Endometrium (tissue), 2 donors: ENCODE measurements around the gene SUGCT.

Experiments used
- FAIRE-seq: peaks from 2 replicates; lab custom pipeline; 2012; peaks lifted over from hg19 to GRCh38; lab: Jason Lieb, UNC
- donor health status: control.
- donor health status: control.

The SUGCT gene

DNA sequence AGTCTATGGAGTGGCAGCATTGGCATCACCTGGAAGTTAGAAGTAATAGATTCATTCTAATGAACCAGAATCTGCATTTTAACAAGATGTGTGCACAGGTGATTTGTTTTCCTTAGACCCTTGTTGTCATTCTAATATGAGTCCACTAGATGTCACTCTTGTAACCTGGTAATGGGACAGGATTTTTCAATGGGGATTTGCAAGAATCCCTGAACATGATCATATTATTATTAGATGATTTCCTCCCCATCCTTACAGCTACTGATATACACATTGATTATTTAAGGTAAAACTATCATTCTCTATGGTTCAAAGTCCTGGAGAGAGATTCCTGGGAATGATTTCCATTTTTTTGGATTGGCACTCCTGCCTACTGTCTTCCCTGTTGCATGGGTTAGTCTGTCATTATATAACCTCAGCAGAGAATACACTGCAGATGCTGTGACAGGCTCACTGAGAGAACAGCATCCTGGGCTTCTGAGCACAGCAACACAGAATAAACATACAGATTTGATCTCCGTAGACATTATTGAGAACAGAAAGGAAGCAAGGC is 194.9 kb downstream of the SUGCT start:
- FAIRE-seq = peak; percentile 88

DNA sequence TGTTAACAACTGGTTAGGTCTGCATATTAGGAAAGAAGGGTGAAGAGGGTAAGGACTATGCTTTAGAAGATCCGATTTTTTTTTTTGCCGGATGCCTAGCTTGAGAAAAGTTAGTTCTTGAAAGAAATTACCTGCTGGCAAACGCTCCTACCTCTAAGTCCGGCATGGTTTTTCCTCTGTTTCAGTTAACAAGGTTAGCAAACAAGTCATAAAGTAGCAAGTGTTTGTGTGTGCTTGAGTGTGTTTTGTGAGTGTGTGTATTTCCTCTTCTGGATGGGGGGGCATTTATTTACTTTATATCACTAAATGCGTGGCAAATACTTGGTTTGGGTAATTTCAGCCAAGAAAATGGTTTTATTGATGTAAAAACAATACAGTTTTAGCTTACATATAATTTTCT is 195.6 kb downstream of the SUGCT start:
- no peak for FAIRE-seq

DNA sequence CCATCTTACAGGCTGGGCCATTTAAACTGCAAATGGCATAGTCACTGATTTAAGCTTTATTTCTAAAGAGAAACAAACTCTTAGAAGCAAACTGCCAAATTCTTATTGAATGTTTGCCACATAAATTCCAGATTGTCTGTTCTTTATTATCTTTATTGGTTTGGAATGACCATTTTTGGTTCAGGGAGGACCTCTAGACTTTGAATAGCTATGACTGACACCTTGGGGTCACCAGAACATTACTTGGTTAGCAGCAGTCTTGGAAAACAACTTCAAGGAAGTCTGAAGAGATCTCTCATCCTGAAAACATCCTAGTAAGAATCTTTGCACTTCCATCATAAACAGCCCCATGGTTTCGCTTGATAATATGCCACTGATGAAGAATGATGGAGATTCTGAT is 197.1 kb downstream of the SUGCT start:
- no peak for FAIRE-seq

DNA sequence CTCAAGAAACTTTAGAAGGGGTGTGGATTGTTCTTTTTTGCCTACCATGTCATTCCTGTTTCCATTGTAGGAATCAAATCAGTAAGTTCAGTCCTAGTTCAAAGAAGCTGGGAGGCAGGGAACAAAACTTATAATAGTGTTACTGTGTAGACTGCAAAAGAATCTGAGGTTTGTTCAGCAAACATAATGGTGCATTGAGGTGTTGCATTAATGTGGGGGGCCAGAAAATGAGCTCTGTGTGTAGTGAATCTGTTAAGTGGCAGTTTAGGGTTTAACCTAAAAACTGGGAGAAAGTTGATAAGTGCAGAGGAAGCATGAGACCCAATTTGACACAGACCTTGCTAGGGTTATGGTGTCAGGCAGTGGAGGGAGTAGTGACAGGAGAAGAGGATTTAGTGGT is 197.7 kb downstream of the SUGCT start:
- no peak for FAIRE-seq

DNA sequence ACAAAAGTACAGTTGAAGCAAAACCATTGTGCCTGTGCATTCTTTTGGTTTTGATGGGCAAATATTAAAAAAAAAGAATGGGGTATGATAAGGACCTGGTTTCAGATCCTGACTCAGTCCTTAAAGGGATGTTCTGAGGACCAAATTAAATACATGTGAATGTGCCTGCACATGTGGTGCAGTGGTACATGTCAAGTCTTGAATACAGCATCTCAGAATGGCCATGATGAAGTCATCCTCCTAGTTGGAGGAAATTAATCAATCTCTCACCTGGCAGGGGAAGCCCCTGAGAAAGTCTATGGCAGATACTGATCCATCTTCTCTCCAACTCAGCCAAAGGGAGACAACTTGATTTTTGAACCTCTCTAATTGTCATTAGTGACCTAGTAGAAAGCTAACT is 207.0 kb downstream of the SUGCT start:
- no peak for FAIRE-seq

DNA sequence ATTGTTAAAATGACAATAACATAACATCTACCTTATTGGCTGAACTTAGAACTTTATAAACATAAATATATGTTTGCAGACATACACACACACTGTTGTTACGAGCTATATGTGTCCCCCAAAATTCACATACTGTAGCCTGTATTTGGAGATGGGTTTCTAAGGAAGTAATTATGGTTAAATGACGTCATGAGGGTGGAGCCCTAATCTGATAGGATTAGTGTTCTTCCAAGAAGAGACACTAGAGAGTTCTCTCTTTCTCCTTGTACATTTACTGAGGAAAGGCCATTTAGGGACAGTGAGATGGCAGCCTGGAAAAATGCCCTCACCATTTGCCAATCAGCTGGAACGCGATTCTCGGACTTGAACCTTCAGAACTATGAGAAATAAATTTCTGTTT is 211.7 kb downstream of the SUGCT start:
- no peak for FAIRE-seq

DNA sequence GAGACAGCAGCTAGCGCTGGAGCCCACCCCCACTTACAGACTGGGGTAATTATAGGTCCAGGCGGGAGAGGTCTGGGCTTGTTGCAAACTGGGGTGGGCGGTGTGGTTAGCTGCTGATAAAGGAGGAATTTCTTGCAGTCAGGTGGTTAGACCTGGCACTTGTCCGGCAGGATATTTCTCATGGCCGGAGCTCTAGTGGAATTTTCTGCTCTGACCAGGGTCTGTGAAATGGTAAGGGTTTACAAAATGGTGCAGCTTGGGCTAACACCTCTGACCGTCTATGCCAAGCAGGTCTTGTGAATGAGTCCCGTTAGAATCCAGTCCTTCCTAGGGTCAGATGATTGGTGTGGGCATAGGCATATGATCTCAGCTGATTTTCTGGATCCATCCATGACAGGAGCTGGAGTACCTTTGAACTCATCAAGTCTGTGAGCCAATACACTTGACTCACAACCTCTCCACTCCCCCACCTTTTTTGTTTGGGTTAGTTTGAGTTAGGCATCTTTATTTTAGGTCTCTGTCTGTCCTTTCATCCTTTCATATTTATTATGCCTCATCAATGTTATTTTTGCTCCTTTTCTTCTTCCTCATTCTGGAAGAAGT is 213.4 kb downstream of the SUGCT start:
- no peak for FAIRE-seq

DNA sequence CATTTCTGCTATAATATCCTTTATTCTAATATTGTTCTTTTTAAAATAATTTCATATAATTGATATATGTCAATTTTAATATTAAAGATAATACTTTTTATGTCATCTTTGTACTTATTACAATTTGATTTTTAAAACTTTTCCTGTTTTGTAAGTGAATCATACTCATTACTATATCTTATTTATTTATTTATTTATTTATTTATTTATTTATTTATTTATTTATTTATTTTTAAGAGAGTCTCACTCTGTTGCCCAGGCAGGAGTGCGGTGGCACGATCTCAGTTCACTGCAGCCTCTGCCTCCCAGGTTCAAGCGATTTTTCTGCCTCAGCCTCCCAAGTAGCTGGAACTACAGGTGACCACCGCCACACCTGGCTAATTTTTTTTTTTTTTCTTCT is 215.3 kb downstream of the SUGCT start:
- no peak for FAIRE-seq

DNA sequence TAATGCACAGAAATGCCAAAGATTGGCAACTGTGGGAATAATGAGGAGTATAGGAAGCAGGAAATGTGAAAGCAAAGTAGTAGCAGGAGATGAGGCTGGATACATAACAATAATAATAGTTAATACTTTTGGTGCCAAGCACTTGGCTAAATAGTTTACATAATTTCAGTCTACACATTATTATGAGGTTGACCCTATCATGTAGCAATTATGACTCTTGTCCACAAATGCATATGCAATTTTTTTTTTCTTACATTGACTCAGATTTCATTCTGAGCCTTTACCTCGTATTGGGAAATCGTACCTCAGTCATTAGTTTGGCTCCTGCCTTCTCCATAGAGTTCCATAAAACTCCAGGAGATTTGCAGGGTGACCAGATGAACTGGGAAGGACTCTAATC is 219.9 kb downstream of the SUGCT start:
- FAIRE-seq = no peak

DNA sequence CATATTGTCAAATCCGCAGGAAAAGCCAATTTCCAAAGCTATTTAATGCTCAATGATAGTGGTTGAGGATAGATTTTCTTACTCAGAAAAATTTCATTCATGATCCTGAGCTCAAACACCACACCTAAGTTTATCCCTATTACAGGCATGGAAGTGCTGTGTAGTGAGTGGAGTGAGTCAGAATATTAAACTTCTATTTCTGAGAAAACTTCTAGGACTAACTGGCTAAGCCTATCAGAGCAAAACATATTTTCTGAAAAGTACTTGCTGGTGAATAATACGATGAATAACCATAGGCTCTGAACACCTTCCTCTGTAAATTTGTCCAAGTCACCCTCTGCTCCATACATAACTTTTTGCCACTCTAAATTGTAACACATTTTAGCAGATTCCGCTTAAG is 221.5 kb downstream of the SUGCT start:
- no peak for FAIRE-seq

DNA sequence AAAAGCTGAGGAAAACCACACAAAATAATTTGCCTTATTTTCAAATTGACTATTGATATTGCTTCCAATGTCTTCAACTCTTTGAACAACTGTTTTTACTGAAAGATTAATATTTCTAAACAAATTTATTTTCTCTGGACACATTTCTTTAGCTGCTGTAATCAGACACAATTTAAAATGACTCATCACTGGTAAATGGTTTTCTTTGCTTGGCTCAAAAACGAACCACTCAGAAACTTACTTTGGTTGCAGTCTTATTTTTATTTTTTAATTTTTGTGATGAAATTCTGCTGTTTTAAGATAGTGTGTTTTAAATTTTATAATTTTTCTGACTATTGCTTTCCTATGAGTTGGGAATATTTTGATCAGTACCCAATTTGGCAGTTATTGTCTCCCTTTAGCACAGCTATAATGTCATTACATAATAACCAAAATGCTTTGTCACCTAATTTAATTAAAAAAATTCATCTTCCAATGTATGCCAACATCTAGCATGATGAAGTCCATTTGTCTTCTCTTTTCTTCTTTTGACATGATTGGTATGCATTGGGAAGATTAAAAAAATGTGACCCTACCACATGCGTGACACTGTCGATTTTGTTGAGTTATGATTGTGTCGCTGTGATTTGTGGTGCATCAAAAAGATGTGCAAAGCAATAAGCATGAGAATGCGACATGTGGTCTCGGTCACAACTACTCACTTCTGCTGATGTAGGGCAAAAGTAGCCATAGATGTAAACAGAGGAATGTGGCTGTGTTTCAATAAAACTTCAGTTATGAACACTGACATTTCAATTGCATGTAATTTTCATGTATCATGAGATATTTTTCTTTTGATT is 222.3 kb downstream of the SUGCT start:
- FAIRE-seq = no peak

DNA sequence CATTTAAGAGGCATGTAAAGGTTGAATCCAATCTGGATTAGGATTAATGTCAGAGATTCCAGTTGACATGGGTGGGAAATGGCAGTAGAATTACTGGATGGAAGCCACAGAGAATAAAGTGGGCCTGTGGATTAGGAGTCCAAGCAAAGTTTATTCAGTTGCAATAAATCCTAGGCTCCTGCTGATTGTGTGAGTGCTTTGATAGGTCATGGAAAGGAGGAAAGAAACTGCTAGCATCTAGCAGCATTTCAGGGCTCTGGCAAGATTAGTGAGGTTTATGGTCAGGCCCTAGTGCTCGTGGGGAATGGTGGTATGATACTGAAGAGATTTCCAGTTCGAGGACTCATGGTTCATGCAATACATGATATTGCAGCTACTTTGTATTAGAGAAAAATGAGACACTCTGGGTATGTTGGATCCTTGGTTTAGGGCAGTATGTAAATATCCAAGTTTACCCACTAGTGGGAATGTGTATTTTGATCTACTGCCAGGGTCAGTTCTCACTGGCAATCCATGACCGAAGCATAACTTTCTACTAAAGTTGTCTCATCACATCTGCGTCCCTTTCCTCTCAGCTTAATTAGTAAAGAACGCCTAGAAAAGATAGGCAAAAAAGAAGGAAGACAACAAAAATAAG is 235.0 kb downstream of the SUGCT start:
- FAIRE-seq = no peak

DNA sequence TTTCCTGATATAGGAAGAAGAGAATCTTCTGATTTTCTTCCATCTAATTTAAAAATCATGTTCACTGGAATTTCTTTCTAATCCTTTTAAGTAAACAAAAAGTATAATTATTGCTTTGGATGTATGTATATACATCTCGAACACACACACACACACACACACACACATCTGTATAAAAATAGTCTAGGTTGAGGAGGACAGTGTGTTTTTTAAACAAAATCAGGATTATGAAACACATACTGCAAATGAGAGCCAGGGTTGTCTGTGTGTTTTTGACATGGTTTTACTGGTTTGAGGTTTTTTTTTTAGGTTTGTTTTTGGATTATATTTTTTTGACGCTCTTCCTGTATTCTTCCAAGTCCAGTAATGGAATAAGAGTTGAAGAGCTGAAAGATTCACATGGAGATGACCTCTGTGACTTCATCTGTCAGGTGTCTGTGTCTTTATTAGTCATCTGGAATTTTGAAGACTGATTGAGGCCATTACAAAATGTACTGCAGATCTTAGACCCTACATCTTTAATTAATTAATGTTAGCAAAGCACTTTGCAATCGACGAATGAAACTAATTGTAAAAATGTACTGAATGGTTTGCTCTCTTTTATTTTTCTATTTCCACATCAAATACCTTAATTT is 237.1 kb downstream of the SUGCT start:
- FAIRE-seq = no peak

DNA sequence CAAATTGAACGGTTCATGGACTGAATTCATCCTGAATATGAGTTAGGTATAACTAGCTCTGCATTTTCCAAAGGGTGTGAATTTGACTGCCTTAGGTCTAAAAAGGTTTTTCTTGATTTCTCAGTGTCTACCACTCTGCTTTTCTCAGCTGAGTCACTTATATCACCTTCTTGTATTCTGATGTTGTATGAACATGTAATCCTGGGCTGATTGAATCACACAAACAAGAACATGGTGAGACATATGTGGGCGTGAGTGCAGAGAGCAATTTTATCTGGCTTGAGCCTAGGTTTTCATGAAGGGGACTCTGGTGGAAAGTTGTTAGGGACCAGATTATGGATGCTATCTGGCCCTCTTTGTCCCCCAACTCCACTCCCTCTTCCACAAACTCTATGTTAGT is 239.8 kb downstream of the SUGCT start:
- FAIRE-seq = no peak

DNA sequence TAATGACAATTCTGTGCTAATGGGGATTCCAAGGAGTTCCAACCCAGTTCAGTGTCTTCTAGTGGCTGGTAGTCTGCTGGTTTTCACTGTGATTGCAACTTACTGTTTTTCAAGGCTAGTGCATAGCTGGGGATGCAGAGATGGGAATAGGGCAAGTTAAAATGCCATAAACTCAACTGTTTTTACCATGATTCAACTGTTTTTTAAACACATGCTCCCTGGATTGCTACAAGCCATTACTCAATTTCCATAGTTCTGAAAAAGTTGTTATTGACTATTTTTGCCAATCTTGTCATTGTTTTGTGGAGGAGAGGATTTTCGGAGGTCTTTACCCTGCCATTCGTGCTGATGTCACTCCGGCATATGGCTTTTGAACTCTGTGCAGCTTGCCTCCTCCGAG is 245.3 kb downstream of the SUGCT start:
- no peak for FAIRE-seq

DNA sequence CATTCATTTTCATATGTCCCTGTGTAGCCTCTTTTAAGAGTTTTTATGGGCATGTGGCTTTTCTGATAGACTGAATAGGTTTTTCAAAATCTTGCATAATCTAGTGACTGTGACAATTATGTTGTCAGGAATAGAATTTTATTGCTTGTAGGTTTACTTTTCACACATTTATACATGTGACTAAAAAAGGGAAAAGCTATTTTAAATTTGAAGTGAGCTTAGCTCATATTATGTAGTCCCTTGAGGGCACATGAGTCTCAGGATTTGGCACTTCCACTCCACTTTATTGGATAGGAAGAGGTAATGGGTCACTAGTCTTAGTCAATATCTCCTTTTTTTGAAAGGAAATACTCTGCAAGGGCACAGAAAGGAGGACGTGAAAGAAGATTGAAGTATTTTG is 247.3 kb downstream of the SUGCT start:
- no peak for FAIRE-seq

DNA sequence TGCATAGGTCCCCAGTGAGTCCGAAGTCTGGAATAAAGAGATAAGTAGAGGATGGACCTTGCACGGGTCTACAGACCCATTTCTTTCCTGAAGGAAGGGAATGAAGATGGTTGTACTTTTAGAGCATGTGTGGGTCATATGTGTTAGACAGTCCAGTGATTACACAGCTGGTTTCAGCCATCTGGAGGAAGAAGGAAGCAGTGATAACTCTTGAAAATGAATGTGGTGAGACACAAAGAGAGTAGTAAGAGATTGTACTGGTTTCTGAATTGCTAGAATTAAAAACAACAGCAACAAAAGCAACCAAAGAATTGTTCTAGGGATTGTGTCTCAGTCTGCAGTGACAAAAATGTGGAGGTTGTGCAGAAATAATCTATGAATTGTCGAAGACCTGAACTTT is 258.9 kb downstream of the SUGCT start:
- no peak for FAIRE-seq

DNA sequence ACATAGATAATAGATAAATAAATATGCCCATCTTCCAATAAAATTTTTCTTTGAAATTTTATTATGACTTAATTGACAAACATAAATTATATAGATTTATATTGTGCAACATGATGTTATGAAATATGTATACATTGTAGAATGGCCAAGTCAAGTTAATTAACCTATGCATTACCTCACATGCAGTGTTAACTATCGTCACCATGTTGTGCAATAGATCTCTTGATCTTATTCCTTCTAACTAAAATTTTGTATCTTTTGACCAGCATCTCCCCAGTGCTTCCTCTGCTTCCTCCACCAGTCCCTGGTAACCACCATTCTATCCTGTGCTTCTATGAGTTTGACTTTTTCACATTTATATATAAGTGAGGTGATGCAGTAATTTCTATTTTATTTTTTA is 259.6 kb downstream of the SUGCT start:
- FAIRE-seq = no peak

DNA sequence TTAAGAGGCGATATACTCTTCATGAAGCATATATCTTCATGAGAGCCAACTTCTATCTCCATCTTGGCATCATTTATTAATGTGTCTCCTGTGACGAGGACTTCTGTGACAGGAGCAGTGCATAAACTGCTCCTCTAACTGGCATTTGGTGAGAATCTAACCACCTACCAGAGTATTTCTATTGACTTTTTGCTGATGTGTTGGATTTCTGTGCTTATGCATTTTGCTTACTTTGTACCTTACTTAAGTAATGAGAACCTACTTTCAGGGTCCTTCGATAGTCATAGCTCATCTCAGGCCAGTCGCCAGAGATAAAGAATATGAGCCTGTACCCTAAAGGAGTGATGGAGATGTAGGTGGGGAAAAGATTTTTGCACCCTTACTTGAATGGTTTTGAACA is 265.7 kb downstream of the SUGCT start:
- no peak for FAIRE-seq

DNA sequence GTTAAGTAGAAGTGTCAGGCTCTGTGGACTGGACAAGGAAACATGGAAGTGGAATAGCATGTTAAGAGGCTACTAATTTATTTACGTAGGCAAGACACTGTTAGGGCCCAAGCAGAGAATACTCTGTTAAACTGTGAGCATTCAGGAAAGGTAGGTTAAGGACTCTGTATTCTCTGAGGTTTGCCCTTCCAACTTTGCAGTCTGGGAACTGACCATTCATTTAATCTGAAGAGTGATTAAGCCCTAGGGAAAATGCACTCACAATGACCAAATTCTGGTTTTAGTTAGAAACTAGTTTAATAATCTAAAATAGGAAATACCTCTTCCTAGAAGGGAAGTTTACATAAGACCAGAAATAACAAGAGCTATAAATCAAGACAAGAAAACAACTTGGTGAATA is 266.6 kb downstream of the SUGCT start:
- no peak for FAIRE-seq

DNA sequence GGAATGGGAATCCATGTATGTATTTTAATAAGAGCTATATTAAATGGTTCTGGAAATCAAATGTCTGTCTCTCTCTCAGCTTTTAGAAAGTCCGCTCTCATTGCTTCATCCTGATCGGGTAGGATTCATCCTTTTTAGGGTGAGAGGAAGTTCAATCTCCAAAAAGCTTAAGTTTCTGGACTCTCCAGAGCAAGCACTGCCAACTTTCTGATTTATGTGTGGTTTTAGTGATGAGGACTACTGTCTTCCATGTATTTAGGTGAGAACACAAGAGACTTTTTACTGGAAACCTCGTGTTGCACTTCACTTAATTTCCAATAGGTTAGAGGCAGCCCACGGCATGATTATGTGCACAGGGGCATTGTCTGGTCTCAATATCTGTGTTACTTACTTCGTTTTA is 267.9 kb downstream of the SUGCT start:
- no peak for FAIRE-seq

DNA sequence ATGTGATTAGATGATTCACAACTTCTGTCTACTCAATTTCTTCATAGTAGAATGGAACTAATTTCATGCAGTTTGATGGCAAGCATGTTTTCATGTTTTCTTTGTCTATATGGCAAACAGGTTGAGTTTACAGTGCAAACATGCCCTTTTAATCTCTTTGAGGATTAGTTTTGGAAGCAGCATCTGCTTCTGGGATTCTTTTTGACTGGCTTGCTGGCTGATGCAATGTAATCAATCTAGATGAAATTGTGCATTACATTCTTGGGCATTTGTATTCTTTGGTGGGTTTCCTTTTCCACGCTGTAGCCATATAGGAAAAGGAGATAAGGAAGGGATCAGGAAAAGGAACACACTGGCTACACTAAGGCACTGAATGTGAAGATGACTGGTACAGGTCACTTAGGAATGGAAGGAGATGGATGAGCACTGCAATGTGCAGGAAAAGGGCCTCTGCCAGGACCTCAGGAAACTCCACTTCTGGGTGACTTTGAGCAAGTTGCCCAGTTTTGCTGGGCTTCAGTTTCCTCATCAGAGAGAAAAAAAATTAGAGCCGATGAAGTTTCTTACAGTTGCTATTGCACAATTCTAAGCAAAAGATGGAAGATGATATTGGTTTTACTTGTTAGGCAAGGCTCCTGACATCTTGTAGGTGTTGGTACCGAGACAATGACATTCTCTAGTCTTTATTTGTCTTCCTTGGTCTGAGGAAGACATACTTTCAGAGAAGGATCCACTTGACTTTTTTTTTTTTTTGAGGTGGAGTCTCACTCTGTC is 269.1 kb downstream of the SUGCT start:
- no peak for FAIRE-seq
